ENCODE measurements around the gene CELF4.

CELF4 gene

GRCh38 chr18:37287601-37288000 lies 278.0 kb downstream of the CELF4 start:
- Mint-ChIP-seq H3K27me3 (ENCODE audit: low read depth) (no peaks in the 10 kb centered on the region), H3K9me3 (peaks cover 4% of the 10 kb centered on the region), H3K4me3 (no peak overlapping the region), H3K36me3 (ENCODE audit: low read depth) (no peaks in the 10 kb centered on the region), H3K4me1 (ENCODE audit: low read depth) (no peaks in the 10 kb centered on the region), H3K27ac (no peak overlapping the region)

- H3K4me1 Mint-ChIP-seq (ENCODE audit: low read depth), result no peaks in the 10 kb centered on the region
Observed at GRCh38 chr18:37286801-37287200, 278.8 kb downstream of the CELF4 start.

DNA sequence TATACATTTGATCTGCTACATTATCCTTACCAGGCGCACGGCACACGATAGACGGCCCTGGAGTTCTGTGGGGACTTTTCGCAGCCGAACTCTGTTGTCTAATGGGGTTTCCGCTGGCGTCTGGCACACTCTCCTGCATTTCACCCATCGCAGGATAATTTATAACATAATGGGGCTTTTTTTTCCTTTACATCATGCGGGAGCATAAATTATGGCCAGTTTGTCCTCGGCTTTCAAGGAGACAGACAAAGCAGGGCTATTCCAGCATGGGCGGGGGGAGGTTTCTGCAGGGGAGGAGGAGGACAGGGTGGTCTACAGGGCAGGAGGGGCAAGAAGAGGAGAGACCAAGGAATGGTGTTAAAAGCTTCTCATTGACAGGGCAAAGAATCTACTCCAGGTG lies 279.8 kb downstream of the CELF4 start:
- no peak overlapping the region for H3K27ac Mint-ChIP-seq
- H3K4me3 Mint-ChIP-seq, result no peak overlapping the region
- H3K27me3 Mint-ChIP-seq (ENCODE audit: low read depth), result no peaks in the 10 kb centered on the region
- no peaks in the 10 kb centered on the region for H3K4me1 Mint-ChIP-seq (ENCODE audit: low read depth)
- peaks cover 4% of the 10 kb centered on the region for H3K9me3 Mint-ChIP-seq
- no peaks in the 10 kb centered on the region for H3K36me3 Mint-ChIP-seq (ENCODE audit: low read depth)

More at GRCh38 chr18:37286801-37287200, 278.8 kb downstream of the CELF4 start:
- Mint-ChIP-seq H3K27ac (no peak overlapping the region), H3K9me3 (peaks cover 4% of the 10 kb centered on the region), H3K36me3 (ENCODE audit: low read depth) (no peaks in the 10 kb centered on the region), H3K27me3 (ENCODE audit: low read depth) (no peaks in the 10 kb centered on the region), H3K4me3 (no peak overlapping the region)

GRCh38 chr18:37284260-37284659 lies 281.3 kb downstream of the CELF4 start:
- Mint-ChIP-seq H3K4me1 (ENCODE audit: low read depth) (no peaks in the 10 kb centered on the region), H3K27me3 (ENCODE audit: low read depth) (no peaks in the 10 kb centered on the region), H3K9me3 (peaks cover 4% of the 10 kb centered on the region), H3K4me3 (no peak overlapping the region), H3K27ac (no peak overlapping the region), H3K36me3 (ENCODE audit: low read depth) (no peaks in the 10 kb centered on the region)

DNA sequence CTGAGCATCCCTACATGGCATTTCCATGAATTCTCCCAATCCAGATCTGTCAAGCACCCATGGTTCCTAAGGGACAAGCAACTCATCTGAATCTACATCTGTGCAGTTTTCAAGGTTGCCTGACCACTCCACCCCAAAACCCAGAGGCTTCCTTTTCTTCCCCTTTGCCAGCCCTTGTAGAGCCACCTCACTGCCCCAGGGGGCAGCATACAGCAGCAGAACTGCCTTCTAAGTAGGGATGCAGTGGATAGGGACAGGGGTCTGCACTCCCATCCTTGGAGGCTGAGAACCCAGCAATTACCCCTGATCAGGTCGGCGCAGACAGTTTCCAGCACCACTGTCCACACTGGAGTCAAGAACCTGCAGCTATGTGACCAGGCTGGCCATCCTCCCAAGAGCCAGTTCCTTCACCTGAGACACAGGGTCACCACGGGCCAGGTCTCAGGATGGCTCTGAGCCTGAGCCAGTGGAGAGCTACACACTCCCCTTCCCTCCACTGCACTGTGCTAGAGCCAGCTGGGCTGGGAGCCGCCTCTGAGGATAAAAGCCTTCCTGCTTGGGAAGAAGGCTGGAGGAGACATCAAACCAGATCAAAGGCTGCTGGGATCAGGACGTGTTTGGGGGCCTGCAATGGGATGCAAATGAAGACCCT lies 283.1 kb downstream of the CELF4 start:
- Mint-ChIP-seq H3K4me1 (ENCODE audit: low read depth) (no peaks in the 10 kb centered on the region), H3K4me3 (no peak overlapping the region), H3K36me3 (ENCODE audit: low read depth) (no peaks in the 10 kb centered on the region), H3K27me3 (ENCODE audit: low read depth) (no peaks in the 10 kb centered on the region), H3K27ac (no peak overlapping the region), H3K9me3 (peaks cover 4% of the 10 kb centered on the region)

DNA sequence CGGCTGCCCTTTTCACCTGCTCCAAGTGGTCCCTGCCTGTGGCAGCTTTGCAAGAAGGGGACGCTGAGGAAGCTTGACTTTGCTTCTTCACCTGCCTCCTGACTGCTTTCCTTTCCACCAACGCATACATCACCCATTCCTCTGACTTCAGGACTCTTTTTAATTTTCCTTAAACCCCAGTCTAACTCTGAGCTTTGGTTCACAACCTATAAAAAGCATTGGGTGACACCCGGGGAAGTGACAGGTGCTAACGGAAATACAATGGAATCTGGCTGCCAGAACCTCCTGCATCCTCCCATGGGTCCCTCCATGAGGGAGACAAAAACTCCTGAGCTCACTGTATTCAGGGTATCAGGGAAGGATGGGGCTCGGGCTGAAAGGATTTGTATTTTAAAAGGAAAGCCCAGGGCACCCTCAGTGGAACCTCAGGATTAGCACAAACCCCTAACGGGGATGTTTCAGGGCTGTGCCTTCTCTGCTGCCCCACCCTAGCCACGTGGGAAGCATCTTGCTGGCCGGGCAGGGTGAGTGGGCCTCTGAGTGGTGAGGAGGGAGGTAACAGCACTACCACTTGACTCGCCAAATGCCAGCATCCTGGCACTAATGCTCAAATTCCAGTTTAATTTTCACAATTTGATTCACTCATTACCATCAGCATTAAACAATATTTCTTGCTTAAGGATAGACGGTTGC lies 284.8 kb downstream of the CELF4 start:
- Mint-ChIP-seq H3K4me3 (no peak overlapping the region), H3K4me1 (ENCODE audit: low read depth) (no peaks in the 10 kb centered on the region), H3K9me3 (peaks cover 4% of the 10 kb centered on the region), H3K27me3 (ENCODE audit: low read depth) (peaks cover 3% of the 10 kb centered on the region), H3K27ac (no peak overlapping the region), H3K36me3 (ENCODE audit: low read depth) (no peaks in the 10 kb centered on the region)

GRCh38 chr18:37277804-37278203 lies 287.8 kb downstream of the CELF4 start:
- Mint-ChIP-seq H3K4me3 (no peak overlapping the region), H3K36me3 (ENCODE audit: low read depth) (no peaks in the 10 kb centered on the region), H3K27me3 (ENCODE audit: low read depth) (peaks cover 14% of the 10 kb centered on the region), H3K4me1 (ENCODE audit: low read depth) (no peaks in the 10 kb centered on the region), H3K27ac (no peak overlapping the region), H3K9me3 (no peaks in the 10 kb centered on the region)

- Mint-ChIP-seq H3K9me3 (no peaks in the 10 kb centered on the region), H3K4me1 (ENCODE audit: low read depth) (no peaks in the 10 kb centered on the region), H3K36me3 (ENCODE audit: low read depth) (no peaks in the 10 kb centered on the region), H3K4me3 (no peak overlapping the region), H3K27me3 (ENCODE audit: low read depth) (peaks cover 14% of the 10 kb centered on the region), H3K27ac (no peak overlapping the region)
Observed at GRCh38 chr18:37276111-37276890, 289.3 kb downstream of the CELF4 start.

- peaks cover 14% of the 10 kb centered on the region for H3K27me3 Mint-ChIP-seq (ENCODE audit: low read depth)
- no peaks in the 10 kb centered on the region for H3K36me3 Mint-ChIP-seq (ENCODE audit: low read depth)
- H3K27ac Mint-ChIP-seq, result no peak overlapping the region
- H3K4me1 Mint-ChIP-seq (ENCODE audit: low read depth), result no peaks in the 10 kb centered on the region
- peaks cover 2% of the 10 kb centered on the region for H3K9me3 Mint-ChIP-seq
- H3K4me3 Mint-ChIP-seq, result no peak overlapping the region
Observed at GRCh38 chr18:37275237-37275741, 290.3 kb downstream of the CELF4 start.

DNA sequence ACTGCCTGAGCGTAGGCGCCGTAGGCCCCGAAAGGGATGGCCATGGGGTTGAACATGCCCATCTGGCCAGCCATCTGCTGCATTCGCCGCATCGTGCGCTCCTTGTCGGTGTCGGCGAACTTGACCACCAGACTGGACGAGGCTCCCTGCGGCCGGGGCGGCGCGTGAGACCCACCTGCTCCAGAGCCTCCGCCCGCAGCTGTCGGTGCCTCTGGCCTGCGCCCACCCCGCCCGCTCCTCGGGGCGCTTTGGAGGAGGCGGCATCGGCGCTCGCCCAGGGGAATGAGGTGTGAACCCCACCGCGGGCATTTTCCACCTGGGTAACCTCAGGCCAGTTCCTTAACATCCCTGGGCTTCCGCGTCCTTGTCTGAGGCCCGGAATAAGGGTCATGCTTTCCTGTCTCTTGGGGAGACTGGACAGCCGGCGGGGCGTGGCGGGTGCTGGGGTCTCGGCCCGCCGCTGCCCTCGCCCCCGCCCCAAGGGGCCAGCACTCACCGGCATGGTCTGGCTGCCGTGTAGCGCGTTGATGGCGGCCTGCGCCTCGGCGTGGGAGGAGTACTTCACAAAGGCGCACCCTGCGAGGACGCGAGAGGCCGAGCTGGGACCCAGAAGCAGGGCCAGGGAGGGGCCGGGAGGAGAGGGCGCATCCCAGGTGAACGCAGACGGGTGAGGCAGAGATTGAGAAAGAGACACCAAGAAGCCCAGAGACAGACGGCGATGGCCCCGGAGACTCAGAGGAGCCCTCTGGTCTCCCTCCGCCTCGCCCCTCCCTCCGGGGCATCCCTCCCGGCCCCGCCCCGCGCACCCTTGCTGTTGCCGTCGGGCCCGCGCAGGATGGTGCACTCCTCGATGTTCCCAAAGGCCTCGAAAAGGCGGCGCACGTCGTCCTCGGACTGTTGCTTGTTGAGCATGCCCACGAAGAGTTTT lies 291.0 kb downstream of the CELF4 start:
- no peak overlapping the region for H3K4me3 Mint-ChIP-seq
- H3K4me1 Mint-ChIP-seq (ENCODE audit: low read depth), result no peaks in the 10 kb centered on the region
- no peak overlapping the region for H3K27ac Mint-ChIP-seq
- no peaks in the 10 kb centered on the region for H3K36me3 Mint-ChIP-seq (ENCODE audit: low read depth)
- H3K27me3 Mint-ChIP-seq (ENCODE audit: low read depth), result peaks cover 14% of the 10 kb centered on the region
- peaks cover 5% of the 10 kb centered on the region for H3K9me3 Mint-ChIP-seq

- peaks cover 14% of the 10 kb centered on the region for H3K27me3 Mint-ChIP-seq (ENCODE audit: low read depth)
- H3K27ac Mint-ChIP-seq, result no peak overlapping the region
- H3K9me3 Mint-ChIP-seq, result peaks cover 5% of the 10 kb centered on the region
- no peaks in the 10 kb centered on the region for H3K36me3 Mint-ChIP-seq (ENCODE audit: low read depth)
- no peaks in the 10 kb centered on the region for H3K4me1 Mint-ChIP-seq (ENCODE audit: low read depth)
- no peak overlapping the region for H3K4me3 Mint-ChIP-seq
Observed at GRCh38 chr18:37272841-37273240, 292.8 kb downstream of the CELF4 start.

- Mint-ChIP-seq H3K27me3 (ENCODE audit: low read depth) (peaks cover 14% of the 10 kb centered on the region), H3K4me3 (no peak overlapping the region), H3K9me3 (peaks cover 5% of the 10 kb centered on the region)
Observed at GRCh38 chr18:37272226-37272625, 293.4 kb downstream of the CELF4 start.

GRCh38 chr18:37270666-37271052 lies 294.9 kb downstream of the CELF4 start:
- Mint-ChIP-seq H3K36me3 (ENCODE audit: low read depth) (no peaks in the 10 kb centered on the region), H3K27me3 (ENCODE audit: low read depth) (peaks cover 8% of the 10 kb centered on the region), H3K4me3 (no peak overlapping the region), H3K27ac (no peak overlapping the region), H3K9me3 (peaks cover 5% of the 10 kb centered on the region), H3K4me1 (ENCODE audit: low read depth) (no peaks in the 10 kb centered on the region)

More at GRCh38 chr18:37272226-37272625, 293.4 kb downstream of the CELF4 start:
- H3K27ac Mint-ChIP-seq, result no peak overlapping the region
- no peaks in the 10 kb centered on the region for H3K4me1 Mint-ChIP-seq (ENCODE audit: low read depth)
- H3K36me3 Mint-ChIP-seq (ENCODE audit: low read depth), result no peaks in the 10 kb centered on the region
